ENCODE data around the gene RGS6.
"Not testable (repeated sequence)": the region's sequence is repeated elsewhere in the genome, so short reads cannot be mapped to it uniquely, and the experiment has no call there.

DNA sequence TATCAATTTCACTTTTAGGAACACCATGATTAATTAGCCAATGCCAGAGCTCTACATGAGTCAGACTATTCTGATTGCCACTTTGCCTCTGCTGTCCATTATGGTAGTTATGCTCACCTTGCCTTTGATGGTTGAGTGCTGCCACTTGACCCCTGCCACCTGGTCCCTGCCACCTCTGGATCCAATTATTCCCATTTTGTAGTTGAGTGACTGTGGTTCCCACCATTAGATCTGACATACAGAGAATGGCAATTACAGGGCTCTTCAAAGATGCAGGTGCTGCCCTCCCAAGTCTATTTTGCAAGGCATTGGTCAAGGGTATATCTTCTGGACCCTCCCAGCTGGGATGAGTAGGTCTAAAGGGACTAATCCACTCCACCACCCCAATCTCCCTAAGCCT, 8.3 kb downstream of the RGS6 start:
- TF ChIP-seq, protein P1, sequence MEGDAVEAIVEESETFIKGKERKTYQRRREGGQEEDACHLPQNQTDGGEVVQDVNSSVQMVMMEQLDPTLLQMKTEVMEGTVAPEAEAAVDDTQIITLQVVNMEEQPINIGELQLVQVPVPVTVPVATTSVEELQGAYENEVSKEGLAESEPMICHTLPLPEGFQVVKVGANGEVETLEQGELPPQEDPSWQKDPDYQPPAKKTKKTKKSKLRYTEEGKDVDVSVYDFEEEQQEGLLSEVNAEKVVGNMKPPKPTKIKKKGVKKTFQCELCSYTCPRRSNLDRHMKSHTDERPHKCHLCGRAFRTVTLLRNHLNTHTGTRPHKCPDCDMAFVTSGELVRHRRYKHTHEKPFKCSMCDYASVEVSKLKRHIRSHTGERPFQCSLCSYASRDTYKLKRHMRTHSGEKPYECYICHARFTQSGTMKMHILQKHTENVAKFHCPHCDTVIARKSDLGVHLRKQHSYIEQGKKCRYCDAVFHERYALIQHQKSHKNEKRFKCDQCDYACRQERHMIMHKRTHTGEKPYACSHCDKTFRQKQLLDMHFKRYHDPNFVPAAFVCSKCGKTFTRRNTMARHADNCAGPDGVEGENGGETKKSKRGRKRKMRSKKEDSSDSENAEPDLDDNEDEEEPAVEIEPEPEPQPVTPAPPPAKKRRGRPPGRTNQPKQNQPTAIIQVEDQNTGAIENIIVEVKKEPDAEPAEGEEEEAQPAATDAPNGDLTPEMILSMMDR (IDR thresholded peaks at IDR 0.05), result not testable (repeated sequence)
- TF ChIP-seq POLR2A (IDR thresholded peaks at IDR 0.05), result not testable (repeated sequence)
